Left lobe of liver (tissue), 2 donors: ENCODE data around the gene FAM13A. TPM values are rescaled to one million over a fixed set of nuclear protein-coding genes. Genes with fewer than 3 reads are reported as not detected.

Experiments
- ATAC-seq: fragments of 200-7000 bp; cut with Tn5 transposase; one replicate; pipeline ENCODE4 v1.9.1; 2020; ENCODE audit warnings: mild to moderate bottlenecking, moderate library complexity
- DNase-seq: peaks from one replicate; pipeline ENCODE4 v3.0.0-alpha.2; 2020; ENCODE audit warnings: low spot score
- total RNA-seq: library from RNA; stranded (reverse); gene quantifications from one replicate; pipeline ENCODE4 v1.2.1, GENCODE V29; 2021
- donor health status: DM: no; HTN: no; CAD: no; lungs with moderate emphysema.
- donor health status: DM: no; HTN: yes; CAD: no.

Gene FAM13A
- total RNA-seq, 1 donor from 2014 or later = 70.2 TPM

GRCh38 chr4:88792821-88793220, 264.2 kb downstream of the FAM13A start:
- ATAC-seq (no peak), DNase-seq (no peak)

GRCh38 chr4:88792268-88792781, 264.7 kb downstream of the FAM13A start:
- ATAC-seq (no peak), DNase-seq (no peak)

GRCh38 chr4:88791274-88791673, 265.7 kb downstream of the FAM13A start:
- ATAC-seq (peak; percentile 91), DNase-seq (no peak)

- no peak for DNase-seq
- no peak for ATAC-seq
These were observed 268.1 kb downstream of the FAM13A start for GRCh38 chr4:88788895-88789294.

GRCh38 chr4:88788424-88788823, 268.6 kb downstream of the FAM13A start:
- DNase-seq (no peak), ATAC-seq (no peak)

- DNase-seq (no peak), ATAC-seq (no peak)
These were observed 271.0 kb downstream of the FAM13A start for GRCh38 chr4:88786011-88786410.

GRCh38 chr4:88780389-88780788, 276.6 kb downstream of the FAM13A start:
- DNase-seq = no peak
- no peak for ATAC-seq

GRCh38 chr4:88779431-88779830, 277.6 kb downstream of the FAM13A start:
- DNase-seq = no peak
- ATAC-seq = no peak

GRCh38 chr4:88775529-88775928, 281.5 kb downstream of the FAM13A start:
- ATAC-seq (no peak), DNase-seq (no peak)

GRCh38 chr4:88775026-88775425, 282.0 kb downstream of the FAM13A start:
- DNase-seq = no peak
- ATAC-seq = no peak

GRCh38 chr4:88771883-88772450, 285.0 kb downstream of the FAM13A start:
- DNase-seq (no peak), ATAC-seq (no peak)

- no peak for DNase-seq
These were observed 291.3 kb downstream of the FAM13A start for GRCh38 chr4:88765729-88766128.

GRCh38 chr4:88763075-88763474, 293.9 kb downstream of the FAM13A start:
- DNase-seq (no peak), ATAC-seq (no peak)

More at GRCh38 chr4:88765729-88766128, 291.3 kb downstream of the FAM13A start:
- peak; percentile 48 for ATAC-seq

GRCh38 chr4:88761861-88762523, 295.0 kb downstream of the FAM13A start:
- ATAC-seq = no peak

GRCh38 chr4:88761342-88761741, 295.6 kb downstream of the FAM13A start:
- no peak for ATAC-seq
- no peak for DNase-seq

More at GRCh38 chr4:88761861-88762523, 295.0 kb downstream of the FAM13A start:
- no peak for DNase-seq

GRCh38 chr4:88759895-88760290, 297.1 kb downstream of the FAM13A start:
- no peak for ATAC-seq

GRCh38 chr4:88759039-88759894, 297.7 kb downstream of the FAM13A start:
- ATAC-seq (peak; percentile 46), DNase-seq (no peak)

More at GRCh38 chr4:88759895-88760290, 297.1 kb downstream of the FAM13A start:
- DNase-seq = no peak

GRCh38 chr4:88758264-88758663, 298.7 kb downstream of the FAM13A start:
- no peak for DNase-seq
- peak; percentile 23 for ATAC-seq

GRCh38 chr4:88757776-88758175, 299.2 kb downstream of the FAM13A start:
- ATAC-seq (no peak), DNase-seq (no peak)

- DNase-seq (no peak), ATAC-seq (no peak)
These were observed 299.9 kb downstream of the FAM13A start for GRCh38 chr4:88757067-88757466.

- peak; percentile 66 for ATAC-seq
- DNase-seq = peak; percentile 68
These were observed 300.8 kb downstream of the FAM13A start for GRCh38 chr4:88756149-88756548.
